ENCODE data around the gene TSTD2.

TSTD2 gene

DNA sequence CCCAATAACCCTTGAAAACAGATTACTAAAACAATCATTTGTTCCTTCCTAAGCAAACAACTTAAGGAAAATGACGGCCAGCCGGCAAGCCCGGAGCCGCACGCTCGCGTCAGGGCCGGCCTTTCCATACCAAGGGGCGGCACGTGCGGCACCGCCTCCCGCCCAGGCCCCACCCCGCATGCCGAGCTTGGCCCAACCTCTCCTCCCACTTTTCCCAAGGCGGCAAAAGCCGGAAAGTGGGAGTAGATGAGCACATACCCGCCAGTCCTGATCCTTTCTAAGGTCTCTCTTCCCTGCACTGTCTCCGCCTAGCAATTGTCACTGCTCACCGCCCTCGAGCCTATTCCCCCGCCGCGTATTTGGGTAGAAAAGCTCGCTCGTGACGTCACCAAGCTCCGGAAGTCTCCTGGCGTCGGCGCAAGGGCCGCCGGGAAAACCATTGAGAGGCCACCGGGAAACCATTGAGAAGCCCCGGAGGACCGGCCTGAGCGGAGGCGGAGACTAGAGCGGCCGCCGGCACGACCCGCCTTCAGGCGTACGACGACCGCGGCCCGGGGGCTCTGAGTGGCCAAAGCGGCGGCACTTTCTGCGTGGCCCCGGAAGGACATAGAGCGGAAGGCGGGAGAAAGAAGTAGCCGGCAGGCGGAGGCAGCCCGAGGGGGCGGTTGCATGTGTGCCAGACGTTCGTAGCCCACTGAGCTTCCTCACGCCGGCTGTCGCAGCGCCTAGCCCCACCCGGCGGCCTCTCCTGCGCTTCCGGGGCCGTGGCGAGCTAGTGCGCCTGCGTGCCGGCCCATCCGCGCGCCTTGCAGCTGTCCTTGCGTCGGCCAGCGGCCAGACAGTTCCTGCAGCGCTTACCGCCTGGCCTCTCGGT lies at the start of gene TSTD2, which contains the start of gene NCBP1:
Gene TSTD2, minus strand, starts transcription at position 384 of the 874 bp plus-strand sequence. CDS start 5,806 bp downstream, outside the sequence.
Gene NCBP1, plus strand, starts transcription at position 837 of the 874 bp plus-strand sequence. CDS start 61 bp downstream, outside the sequence.
- DNase-seq = peak; percentile 89 to 99 (median 97)

DNA sequence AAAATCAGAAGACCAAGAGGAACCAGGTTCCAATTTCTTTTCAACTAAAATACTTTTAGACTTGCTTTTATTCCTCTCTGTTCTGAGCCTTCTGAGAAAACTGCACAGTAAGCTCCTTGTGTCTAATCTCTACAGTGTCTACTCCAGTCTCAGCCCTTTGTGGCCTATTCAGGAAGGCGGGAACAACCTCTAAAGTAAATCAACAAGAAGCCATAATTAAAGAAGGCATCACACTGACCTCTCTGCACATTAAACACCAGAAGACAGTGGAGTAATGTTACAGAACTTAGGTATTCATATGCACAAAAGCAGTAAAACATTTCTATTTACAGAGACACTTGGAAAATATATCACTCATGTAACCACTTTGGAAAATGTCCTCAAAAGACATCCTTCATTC lies 49.1 kb upstream of the TSTD2 start:
- DNase-seq = no peak

DNA sequence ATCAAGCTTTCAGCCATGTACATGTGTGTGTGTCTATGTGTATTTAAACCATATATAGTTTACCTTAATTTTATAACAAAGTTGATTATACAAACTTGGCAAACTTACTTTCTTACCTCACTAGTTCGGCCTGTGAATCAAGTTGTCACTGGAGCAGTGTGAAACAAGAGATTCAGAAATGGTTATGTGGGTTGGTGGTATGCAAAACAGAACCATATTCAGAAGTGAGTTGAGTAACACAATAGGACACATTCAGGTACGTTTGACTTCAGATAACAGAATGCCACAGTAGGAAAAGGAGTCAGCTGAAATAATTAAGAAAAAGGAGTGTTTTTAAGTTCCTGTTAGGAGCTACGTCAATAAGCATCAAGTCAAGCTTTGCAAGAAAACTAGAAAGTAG lies 42.5 kb upstream of the TSTD2 start:
- DNase-seq = no peak

DNA sequence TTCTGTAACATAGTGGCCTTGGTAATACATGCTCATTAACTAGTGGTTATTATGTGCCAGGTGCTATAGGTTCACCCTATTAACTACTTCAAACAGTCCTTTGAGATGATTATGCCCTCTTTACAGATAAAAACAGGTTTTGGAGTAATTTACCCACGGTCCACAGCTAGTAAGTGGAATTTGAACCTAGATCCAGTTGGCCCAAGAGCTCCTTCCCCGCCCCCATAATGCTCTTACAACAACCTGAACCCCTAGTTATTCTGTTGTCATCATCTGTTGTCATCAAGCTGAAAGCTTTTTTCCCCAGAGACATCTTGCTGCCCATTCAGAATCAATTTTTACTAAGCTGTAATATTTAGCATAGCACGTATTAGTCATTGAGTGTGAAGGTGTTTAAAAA lies 40.8 kb upstream of the TSTD2 start:
- DNase-seq = no peak

DNA sequence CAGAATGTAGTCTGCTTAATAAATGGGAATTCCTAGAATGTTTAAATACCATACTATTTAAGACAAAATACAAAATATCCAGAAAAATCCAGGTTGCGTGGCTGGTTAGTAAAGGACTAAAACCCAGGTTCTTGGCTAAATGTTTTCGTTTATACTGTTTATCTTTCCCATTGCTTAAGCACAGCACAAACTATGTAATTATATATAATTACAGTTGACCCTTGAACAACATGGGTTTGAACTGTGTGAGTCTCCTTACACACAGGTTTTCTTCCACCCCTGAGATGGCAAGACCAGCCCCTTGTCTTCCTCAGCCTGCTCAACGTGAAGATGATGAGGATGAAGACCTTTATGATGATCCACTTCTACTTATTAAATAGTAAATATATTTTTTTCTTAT lies 39.2 kb upstream of the TSTD2 start:
- no peak for DNase-seq

DNA sequence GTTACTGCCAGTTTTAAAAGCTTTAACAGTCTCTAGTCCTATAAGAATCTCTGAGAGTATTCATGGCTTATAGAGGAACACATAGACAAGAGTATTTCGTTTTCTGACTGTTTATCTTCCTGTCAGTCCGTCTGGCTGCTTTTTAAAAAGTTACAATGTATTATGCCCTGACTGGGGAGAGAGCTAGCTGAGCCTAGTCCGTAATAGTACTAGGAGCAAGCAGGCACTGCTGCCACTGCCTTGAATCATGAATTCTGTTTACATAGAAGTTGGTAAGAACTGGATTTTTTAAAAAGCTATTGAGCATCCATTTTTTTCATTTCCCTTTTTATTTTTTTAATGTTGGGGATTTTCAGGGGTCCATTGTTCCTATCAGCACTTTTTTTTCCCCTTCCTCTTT lies 37.4 kb upstream of the TSTD2 start:
- no peak for DNase-seq

DNA sequence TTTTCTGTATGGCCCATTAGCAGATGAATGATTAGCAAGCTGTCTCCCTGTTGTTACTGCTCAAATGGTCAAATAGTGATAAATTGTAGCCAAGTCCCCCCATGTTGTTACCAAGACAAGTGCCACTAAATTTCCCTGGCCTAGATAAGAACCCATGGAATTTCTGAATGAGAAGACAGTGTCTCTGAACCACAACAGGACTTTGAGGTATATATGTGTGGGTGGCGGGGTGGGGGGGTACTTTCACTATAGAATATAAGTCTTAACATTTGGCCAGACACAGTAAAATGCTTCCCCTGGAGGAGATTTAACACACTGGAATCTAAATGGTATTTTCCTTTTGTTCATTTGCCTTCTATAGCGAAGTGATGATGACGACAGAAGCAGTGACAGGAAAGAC lies 35.3 kb upstream of the TSTD2 start:
- DNase-seq = no peak

DNA sequence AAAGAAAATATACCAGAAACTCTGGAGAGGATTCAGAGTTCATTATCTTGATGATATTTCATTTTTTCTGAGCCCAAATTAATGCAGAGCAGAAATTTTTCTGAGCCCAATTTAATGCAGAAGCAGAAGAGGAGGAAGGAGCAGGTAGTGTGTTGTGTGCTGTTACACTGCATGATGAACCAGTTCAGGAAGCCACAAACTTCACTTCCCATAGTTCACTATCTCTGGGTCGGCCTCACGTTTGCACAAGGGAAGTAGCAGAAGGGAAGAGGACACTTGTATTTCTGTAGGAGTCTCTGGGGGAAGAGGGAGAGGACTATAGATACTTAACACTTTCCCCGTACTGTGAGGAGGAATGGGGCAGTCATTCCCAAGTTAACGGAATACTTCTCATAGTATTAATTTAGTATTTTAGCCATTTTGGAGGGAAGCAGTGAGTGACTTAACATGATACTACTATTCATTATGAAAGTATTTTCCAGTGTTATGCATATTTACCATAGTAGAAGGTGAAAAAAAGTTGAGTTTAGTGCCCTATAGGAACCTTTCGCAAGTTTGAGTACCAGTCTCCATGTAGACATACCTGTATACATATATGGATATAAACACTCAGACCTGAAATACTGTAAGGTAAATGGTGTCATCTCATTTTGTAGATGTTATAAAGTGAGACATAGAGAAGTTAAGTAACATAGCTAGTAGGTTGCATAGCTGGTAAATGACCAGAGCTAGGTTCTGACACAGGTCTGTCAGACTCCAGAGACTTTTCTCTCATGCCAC lies 33.9 kb upstream of the TSTD2 start:
- no peak for DNase-seq

DNA sequence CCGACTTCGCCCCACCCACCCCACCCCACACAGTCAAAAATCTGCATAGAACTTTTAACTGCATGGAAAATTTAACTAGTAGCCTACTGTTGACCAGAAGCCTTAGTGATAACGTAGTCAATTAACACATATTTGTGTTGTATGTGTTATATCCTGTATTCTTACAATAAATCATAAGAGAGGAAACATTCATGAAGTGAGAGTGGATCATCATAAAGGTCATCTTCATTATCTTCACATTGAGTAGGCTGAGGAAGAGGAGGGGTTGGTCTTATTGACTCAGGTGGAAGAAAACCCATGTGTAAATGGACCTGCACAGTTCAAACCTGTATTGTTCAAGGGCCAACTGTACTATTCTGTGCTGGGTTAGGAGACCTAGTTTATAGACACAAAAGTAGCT lies 32.6 kb upstream of the TSTD2 start:
- no peak for DNase-seq

DNA sequence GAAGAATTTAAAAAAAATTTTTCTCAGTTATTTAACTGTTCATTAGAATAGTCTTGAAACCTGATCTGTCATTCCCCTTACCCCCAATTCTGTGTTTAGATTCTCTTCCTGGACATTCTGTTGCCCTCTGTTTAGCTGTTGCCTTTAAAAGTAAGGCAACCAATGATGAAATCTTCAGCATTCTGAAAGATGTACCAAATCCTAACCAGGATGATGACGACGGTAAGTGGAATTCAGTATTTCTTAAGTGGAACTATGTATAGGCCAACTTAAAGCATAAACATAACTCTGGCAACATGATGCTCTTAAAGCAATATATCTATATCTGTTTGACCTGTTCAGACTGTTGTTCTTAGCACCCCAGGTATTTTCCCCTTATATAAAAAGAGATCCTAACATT lies 27.7 kb upstream of the TSTD2 start:
- no peak for DNase-seq

DNA sequence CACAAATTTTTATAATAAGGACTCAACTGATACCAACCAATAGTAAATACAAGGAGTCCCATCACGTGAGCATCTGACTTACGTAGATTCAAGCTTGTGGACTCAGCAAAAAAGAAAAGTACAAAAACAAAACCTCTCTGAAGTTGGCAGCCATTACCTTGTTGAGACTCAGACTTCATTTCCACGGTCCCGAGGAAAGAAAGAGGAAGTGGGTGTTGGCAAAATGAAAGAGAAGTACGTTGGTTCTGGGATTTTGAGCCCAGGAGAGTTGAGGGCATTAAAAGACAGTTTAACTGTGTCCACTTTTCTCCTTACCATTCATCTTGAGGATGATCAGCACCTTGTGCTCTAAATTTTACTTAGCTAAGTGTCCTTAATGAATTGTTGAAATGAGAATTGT lies 27.2 kb upstream of the TSTD2 start:
- DNase-seq = no peak

DNA sequence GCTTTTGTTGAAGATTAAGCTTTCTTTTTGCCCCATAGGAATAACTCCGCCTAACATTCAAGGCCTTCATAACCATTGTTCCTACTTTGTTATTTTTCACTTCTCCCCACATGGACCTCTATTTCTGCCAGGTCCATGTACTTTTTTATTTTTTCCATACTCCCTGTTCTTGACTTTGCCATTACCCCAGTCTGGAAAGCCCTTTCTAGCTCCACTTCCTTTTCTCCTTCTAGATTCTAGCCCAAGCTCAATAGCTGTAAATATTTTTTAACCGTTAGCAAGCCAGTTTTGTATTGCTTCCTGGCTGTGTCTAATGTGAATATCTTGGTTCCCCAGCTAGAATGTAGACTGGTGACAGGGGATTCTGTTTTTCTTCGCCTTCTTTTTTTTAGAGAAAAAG lies 26.6 kb upstream of the TSTD2 start:
- no peak for DNase-seq

DNA sequence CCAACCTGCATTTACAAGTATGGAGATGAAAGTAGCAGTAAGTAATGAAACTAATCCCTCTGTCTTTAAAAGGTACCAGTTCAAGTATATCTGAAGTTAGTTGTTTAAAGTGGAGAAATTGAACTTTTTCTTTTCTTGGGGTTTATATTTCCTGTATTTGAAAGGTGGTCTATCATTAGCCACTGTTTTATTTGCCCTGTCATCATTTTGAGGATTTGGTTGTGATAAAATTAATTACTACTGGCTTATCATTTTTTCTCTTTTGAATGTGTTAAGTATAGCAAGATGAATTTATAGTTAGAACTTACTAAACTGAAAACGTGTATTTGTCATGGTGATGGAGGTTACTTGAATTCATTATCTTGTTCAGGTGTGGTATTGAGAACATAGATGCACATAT lies 25.5 kb upstream of the TSTD2 start:
- no peak for DNase-seq

DNA sequence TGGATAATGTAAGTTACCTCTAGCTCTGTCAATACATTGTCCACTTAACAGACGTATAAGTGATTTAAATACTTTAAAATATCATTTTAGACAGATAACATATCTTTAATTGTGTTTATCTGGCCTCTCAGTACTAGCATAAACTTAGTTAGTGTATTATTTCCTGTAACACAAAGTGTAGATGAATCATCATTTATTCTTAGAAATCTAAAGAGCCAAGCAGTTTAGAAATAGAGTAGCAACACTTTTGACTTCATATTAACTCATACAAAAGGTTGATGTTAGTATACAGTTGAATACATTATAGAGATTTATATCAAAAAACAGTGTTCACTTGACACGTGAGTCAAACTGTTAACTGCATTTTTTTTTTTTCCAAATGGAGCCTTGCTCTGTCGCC lies 18.5 kb upstream of the TSTD2 start:
- no peak for DNase-seq

DNA sequence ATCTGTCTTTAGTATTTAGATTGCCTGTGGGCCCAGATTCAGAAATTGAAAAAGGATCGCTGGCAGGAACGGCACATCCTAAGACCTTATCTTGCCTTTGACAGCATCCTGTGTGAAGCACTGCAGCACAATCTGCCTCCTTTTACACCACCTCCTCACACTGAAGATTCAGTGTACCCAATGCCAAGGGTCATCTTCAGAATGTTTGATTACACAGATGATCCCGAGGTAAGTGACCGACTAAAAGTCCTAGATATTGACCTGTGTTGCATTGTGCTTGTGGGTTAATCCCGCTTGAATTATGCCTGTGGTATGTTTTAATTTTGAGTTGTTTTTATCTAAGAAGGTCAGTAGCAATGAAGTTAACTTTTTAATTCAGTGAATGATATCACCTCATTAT lies 14.8 kb upstream of the TSTD2 start:
- no peak for DNase-seq

DNA sequence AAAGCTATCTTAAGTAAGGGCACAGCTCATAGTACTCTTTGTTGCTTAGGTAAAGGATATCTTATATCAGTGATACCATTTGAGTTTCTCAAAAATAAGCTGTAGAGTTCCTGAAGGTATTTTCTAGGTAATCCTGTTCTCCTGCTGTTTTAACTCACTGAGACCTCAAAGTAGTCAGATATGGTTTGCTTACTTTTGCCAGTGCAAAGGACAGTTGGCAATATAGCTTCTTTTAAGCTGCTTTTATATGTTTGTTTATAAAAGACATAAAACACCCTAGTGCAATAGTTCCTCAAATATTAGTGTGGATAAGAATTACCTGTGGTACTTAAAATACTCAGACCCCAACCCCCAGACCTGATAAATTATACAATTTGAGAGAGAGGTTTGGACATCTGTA lies 12.6 kb upstream of the TSTD2 start:
- DNase-seq = no peak

DNA sequence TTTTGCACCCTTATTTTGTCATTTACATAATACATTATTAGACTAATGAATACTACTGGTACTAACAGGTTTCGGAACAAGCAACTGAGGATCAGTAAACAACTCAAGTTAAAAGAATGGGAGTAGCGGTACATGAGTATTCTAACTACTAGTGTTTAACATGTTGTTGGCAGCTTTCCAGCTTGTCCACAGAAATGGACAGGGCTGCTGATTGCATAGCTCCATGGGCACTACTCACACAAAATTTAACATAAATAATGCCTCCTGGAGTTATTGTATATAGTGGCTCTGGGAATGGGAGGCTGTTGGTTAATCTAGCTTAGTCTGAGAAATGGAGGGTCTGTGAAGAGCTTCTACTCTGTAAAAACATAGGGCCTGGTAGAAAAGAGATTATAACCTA lies 7.2 kb upstream of the TSTD2 start:
- DNase-seq = peak in 1 of 58 donors; percentile 5

DNA sequence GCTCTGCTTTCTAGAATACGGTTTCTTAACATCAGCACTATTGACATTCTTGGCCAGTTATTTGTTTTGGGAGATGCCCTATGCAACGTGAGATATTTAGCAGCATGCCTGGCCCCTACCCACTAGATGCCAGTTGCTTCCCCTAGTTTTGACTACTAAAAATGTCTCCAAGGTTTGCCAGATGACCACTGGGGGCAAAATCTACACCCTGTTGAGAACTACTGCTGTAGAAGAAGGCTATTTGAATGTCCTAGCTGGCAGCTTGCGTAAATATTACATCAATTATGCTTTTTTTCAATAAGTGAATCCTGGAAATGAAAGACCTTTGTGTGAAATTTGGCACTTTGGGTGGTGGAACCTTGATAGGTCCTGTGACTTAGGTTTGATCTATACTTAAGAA lies 5.5 kb upstream of the TSTD2 start:
- no peak for DNase-seq

DNA sequence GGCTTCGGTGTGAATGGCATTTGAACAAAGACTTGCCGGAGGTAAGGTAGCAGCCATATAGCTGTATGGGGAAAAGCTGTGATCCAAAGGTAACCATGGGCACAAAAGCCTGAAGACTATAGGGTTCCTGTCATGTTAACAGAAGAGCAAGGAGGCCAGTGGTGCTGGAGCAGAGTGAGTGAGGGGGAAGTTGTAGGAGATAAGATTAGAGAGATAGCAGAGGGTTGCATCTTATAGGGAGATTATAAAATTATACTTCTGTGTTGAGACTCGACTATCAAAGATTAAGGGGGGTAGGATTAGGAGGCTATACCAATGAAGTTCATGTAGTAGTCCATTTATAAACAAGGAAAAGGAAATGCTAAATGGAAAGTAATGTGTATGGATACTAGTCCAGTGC lies 3.7 kb upstream of the TSTD2 start:
- no peak for DNase-seq

DNA sequence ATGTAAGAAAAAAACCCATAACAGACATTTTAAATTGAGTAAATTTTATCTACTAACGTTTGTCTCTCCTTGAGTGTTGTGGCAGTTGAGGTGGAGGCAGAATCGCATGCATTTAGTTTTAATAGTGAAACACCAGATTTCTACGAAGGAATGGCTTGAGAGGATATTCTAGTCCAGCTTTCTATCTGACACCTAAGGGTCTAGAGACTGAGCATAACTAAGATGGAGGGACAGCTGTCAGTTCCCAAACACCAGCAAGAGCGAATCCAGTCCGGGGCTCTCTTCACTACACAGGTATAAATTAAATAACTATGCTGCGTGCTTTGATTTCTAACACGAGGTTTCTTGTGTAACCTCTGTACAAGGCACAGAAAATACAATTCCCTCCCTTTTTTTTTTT lies 1.9 kb upstream of the TSTD2 start:
- no peak for DNase-seq

DNA sequence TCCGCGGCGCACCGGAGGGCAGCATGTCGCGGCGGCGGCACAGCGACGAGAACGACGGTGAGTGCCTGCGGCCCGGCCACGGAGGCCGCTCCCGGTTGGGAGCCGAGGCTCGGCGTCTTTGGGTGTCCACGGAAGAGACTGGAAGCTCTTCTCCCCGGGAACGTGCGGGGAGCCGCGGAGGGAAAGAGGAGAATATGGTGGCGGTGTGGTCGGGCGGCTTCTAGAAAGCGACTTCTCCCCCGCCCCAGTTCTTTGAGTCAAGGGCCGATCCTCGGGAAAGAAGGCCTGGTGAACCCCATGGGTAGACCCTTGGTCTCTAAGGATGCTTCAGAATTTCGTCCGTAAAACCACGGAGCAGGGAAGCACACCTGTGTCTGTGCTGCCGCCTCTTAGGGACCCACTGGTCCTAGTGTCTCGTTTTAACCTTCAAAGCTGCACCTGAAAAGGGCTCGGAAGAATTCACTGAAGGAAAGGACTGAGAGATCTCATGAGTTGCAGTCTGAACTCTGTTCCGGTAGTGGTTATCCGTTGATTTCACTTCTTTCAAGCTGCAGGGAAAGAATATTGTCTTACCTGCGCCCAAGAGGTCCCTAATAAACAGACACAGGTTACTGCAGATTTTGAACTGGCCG lies 807 bp upstream of the TSTD2 start:
- DNase-seq = peak in 3 of 58 donors; percentile 42 to 52 (median 51)

Measured in anterior cingulate cortex (tissue), 58 donors.